Astrocyte (in vitro differentiated cells and primary cell): ENCODE results near the gene KCNK15.

Experiments used
- CTCF ChIP-seq: IDR thresholded peaks from 2 replicates; pipeline ENCODE4 v1.5.1; 2011; ENCODE audit warnings: low read depth, mild to moderate bottlenecking, inconsistent platforms, low read length, moderate library complexity; ENCODE audit not compliant: insufficient read depth
- EZH2 ChIP-seq: IDR thresholded peaks from 2 replicates; pipeline ENCODE4 v1.6.1; 2012; ENCODE audit warnings: mild to moderate bottlenecking, low read length, inconsistent platforms; ENCODE audit not compliant: insufficient read depth

DNA sequence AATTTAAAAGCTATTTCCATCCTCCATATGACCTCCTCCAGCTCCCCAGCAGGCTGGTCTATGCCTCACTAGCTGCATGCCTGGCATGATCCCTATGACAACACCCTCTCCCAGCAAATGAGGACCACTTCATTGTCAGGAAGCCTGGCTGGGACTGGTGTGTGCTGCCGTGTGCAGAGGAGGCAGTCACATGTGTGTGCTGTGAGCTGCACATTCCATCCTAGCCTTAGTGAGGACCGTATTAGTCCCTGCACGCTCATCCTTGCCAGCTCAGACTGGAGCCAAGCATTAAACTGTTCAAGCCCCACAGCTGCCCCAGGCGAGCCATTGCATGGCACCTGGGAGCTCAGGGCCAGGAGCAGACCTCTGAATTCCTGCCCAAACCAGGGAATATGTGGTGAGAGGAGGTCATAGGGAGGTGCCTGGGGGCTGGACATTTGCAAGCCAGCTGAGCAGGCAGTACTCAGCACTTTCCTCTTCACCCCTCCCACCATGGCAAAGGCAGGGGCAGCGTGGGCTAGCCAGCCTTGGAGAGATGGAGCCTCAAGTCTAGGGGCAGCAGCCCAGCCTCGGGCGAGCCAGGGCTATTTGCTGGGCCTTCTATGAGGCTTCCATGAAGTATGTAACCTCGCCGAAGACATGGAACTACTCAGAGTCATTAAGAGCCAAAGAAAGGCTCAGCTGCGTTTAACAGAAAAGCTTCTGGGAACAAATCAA, 39.2 kb upstream of the KCNK15 start:
- TF ChIP-seq CTCF: no peak
- no peak for TF ChIP-seq EZH2
